ENCODE measurements around the gene WIPI1. TPM values are rescaled to one million over a fixed set of nuclear protein-coding genes. Genes with fewer than 3 reads are reported as not detected.
A peak's percentile ranks its signal among the peaks of the same experiment; 100 is the strongest.

The WIPI1 gene
- total RNA-seq, 1 experiment from 2014 or later, result 21.8 TPM

DNA sequence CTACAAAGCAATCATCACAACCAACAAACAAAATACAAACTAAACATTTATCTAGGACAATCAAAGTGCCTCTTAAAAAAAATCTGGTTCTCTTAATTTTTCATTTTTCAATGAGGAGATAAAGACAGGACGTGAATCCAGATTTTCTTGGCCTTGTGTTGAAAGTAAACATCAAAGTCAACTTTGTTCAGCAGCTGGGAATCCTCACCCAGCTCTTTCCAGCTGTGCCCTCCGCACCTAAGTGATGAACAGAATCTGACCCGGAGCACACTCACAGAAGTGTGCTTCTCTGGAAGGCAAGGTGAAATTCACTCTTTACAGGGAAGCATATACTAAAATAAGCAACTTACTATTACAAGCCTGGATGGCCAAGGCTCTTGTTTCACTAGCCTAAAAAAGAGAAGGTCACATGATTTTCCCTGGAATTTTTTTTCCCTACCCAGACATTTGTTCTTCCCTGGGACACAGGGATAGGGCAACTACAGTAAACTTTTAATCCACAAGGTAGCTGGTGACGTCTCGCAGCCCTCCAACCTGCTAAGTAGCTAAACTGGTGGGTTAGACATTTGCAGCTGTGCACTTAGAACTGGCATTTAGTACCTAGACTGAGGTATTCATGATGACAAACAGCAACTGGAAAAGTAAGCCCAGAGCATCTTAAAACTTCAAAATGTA is 3.2 kb downstream of the WIPI1 start:
- CTCF ChIA-PET, result no interaction called here
- Histone ChIP-seq H3K9me3 (no peaks in the 10 kb centered on the region), H3K27me3 (replicated peaks; ENCODE audit: control insufficient read depth, insufficient read depth, low read length) (no peaks in the 10 kb centered on the region), H3K4me1 (peaks cover 37% of the 10 kb centered on the region), H3K36me3 (ENCODE audit: control insufficient read depth, insufficient read depth, low read length) (peaks cover 2% of the 10 kb centered on the region), H3K4me3 (ENCODE audit: low read depth, low read length) (no peak overlapping the region)
- H3K9me3 Mint-ChIP-seq (ENCODE audit: unreplicated experiment), result no peaks in the 10 kb centered on the region
- no peak overlapping the region for H3K4me3 Mint-ChIP-seq (ENCODE audit: unreplicated experiment)
- POLR2A ChIA-PET, result no interaction called here
- H3K4me1 Mint-ChIP-seq (ENCODE audit: low read depth, unreplicated experiment), result peaks cover 20% of the 10 kb centered on the region
- no TSS peak for BruUV-seq (replicated peaks)
- TF ChIP-seq, protein P1, sequence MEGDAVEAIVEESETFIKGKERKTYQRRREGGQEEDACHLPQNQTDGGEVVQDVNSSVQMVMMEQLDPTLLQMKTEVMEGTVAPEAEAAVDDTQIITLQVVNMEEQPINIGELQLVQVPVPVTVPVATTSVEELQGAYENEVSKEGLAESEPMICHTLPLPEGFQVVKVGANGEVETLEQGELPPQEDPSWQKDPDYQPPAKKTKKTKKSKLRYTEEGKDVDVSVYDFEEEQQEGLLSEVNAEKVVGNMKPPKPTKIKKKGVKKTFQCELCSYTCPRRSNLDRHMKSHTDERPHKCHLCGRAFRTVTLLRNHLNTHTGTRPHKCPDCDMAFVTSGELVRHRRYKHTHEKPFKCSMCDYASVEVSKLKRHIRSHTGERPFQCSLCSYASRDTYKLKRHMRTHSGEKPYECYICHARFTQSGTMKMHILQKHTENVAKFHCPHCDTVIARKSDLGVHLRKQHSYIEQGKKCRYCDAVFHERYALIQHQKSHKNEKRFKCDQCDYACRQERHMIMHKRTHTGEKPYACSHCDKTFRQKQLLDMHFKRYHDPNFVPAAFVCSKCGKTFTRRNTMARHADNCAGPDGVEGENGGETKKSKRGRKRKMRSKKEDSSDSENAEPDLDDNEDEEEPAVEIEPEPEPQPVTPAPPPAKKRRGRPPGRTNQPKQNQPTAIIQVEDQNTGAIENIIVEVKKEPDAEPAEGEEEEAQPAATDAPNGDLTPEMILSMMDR (IDR thresholded peaks at IDR 0.05; ENCODE audit: insufficient read depth in 1 of 2, low read depth in 1 of 2, low read length in 1 of 2, severe bottlenecking in 1 of 2, unreplicated experiment in 1 of 2), result no peak
- DNase-seq, result no peak
- H3K36me3 Mint-ChIP-seq (ENCODE audit: insufficient read depth, unreplicated experiment), result peaks cover 15% of the 10 kb centered on the region
- H3K27ac Mint-ChIP-seq (ENCODE audit: unreplicated experiment), result no peak overlapping the region
- intact Hi-C loops (cut with micrococcal nuclease; ENCODE audit: unreplicated experiment), result no loop called here
- no peaks in the 10 kb centered on the region for H3K27me3 Mint-ChIP-seq (ENCODE audit: insufficient read depth, unreplicated experiment)

DNA sequence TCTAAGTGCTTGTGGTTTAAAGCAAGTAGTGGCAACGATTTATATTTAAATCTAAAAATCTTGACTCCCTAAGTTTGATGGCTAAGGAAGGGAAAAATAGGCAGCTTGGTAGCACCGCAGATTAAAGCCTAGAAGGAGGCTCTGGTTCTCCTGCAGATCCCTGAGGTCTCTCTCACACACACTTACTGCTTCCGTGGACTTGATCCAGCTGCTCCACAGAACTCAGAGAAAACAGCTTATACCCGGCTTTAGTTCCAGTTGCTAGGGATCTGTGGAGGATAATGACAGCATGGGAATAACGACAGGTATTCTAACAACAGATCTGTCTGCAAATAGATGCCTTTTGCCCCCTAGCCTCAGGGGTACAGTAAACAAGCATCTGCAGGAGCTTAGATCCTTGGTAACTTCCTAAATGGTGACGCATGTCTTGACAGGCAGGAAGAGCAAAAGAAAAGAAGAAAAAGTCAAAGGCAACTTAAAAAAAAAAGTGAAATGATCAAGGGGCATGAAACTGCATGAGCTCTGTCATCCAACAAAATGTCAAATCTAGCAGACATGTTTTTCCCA is 4.5 kb downstream of the WIPI1 start:
- H3K4me1 ChIP-seq, result peaks cover 33% of the 10 kb centered on the region
- H3K4me3 ChIP-seq (ENCODE audit: low read depth, low read length), result no peak overlapping the region
- Mint-ChIP-seq H3K4me1 (ENCODE audit: low read depth, unreplicated experiment) (peaks cover 12% of the 10 kb centered on the region), H3K9me3 (ENCODE audit: unreplicated experiment) (no peaks in the 10 kb centered on the region), H3K27me3 (ENCODE audit: insufficient read depth, unreplicated experiment) (no peaks in the 10 kb centered on the region), H3K36me3 (ENCODE audit: insufficient read depth, unreplicated experiment) (peaks cover 15% of the 10 kb centered on the region), H3K4me3 (ENCODE audit: unreplicated experiment) (no peak overlapping the region), H3K27ac (ENCODE audit: unreplicated experiment) (no peak overlapping the region)
- POLR2A ChIA-PET, result no interaction called here
- TF ChIP-seq, protein P1 (IDR thresholded peaks at IDR 0.05; ENCODE audit: insufficient read depth in 1 of 2, low read depth in 1 of 2, low read length in 1 of 2, severe bottlenecking in 1 of 2, unreplicated experiment in 1 of 2), result no peak
- BruUV-seq (replicated peaks), result no TSS peak
- intact Hi-C loops (cut with micrococcal nuclease; ENCODE audit: unreplicated experiment), result no loop called here
- CTCF ChIA-PET, result no interaction called here
- H3K36me3 ChIP-seq (ENCODE audit: control insufficient read depth, insufficient read depth, low read length), result peaks cover 2% of the 10 kb centered on the region
- H3K27me3 ChIP-seq (replicated peaks; ENCODE audit: control insufficient read depth, insufficient read depth, low read length), result no peaks in the 10 kb centered on the region
- DNase-seq, result no peak
- no peaks in the 10 kb centered on the region for H3K9me3 ChIP-seq

DNA sequence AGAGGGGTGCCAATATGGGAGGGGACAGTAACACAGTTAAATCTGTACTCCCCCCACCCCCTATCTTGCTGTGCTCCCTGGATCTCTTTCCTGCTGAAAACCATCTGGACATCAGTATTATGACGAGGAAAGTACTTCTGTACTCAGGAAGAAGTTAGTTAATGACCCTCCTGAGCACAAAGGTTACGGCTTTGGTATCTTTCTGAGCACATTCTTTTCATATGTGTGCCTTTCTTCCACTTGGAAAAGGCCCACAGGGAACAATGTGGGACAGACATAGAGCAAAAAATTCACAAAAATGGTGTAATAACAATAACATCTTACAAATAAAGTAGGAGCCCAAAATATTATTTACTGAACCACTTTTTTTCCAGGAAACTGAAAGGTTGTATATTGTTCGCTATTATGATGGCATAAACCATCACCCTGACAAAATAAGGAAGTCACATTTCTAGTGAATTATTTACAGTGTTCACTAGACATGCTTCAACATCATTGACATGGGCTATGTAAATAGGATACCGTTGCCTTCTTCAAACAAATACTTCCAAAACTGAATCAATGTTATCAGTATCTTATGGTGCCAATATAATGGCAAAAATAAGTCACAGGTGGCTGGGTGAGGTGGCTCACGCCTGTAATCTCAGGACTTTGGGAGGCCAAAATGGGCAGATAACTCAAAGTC is 5.5 kb downstream of the WIPI1 start:
- Mint-ChIP-seq H3K27ac (ENCODE audit: unreplicated experiment) (peak overlapping the region; percentile 90), H3K9me3 (ENCODE audit: unreplicated experiment) (no peaks in the 10 kb centered on the region), H3K4me3 (ENCODE audit: unreplicated experiment) (peak overlapping the region; percentile 59), H3K36me3 (ENCODE audit: insufficient read depth, unreplicated experiment) (peaks cover 15% of the 10 kb centered on the region), H3K27me3 (ENCODE audit: insufficient read depth, unreplicated experiment) (no peaks in the 10 kb centered on the region), H3K4me1 (ENCODE audit: low read depth, unreplicated experiment) (peaks cover 12% of the 10 kb centered on the region)
- BruUV-seq (replicated peaks), result no TSS peak
- POLR2A ChIA-PET, result no interaction called here
- Histone ChIP-seq H3K9me3 (no peaks in the 10 kb centered on the region), H3K36me3 (ENCODE audit: control insufficient read depth, insufficient read depth, low read length) (peaks cover 2% of the 10 kb centered on the region), H3K27me3 (replicated peaks; ENCODE audit: control insufficient read depth, insufficient read depth, low read length) (no peaks in the 10 kb centered on the region), H3K4me3 (ENCODE audit: low read depth, low read length) (no peak overlapping the region), H3K4me1 (peaks cover 33% of the 10 kb centered on the region)
- DNase-seq, result peak in 1 of 2 experiments; percentile 39
- TF ChIP-seq, protein P1 (IDR thresholded peaks at IDR 0.05; ENCODE audit: insufficient read depth in 1 of 2, low read depth in 1 of 2, low read length in 1 of 2, severe bottlenecking in 1 of 2, unreplicated experiment in 1 of 2), result no peak
- intact Hi-C loops (cut with micrococcal nuclease; ENCODE audit: unreplicated experiment), result loop anchor here (1.0 kb wide), 1 partner anchor 11 kb away; no protein-coding TSS in a partner anchor
- CTCF ChIA-PET, result no interaction called here
